HG03439 (cell line): ENCODE measurements around the gene RRAGA.
"Not testable (repeated sequence)": the region's sequence is repeated elsewhere in the genome, so short reads cannot be mapped to it uniquely, and the experiment has no call there.

Experiments used
- ATAC-seq: cut with Tn5 transposase; IDR thresholded peaks from one replicate; pipeline ENCODE4 v1.9.1; 2021; ENCODE audit warnings: mild to moderate bottlenecking, moderate library complexity; ENCODE audit not compliant: unreplicated experiment

The RRAGA gene

GRCh38 chr9:19048966-19049916, at the start of gene RRAGA:
Gene RRAGA, plus strand, starts transcription at chr9:19049427. Its CDS starts 233 bp downstream, at chr9:19049660.
- peak; percentile 92 for ATAC-seq

- ATAC-seq = no peak
Observed at GRCh38 chr9:19000133-19000532, 49.1 kb upstream of the RRAGA start.

- ATAC-seq = no peak
Observed at GRCh38 chr9:19009391-19009965, 39.7 kb upstream of the RRAGA start.

- ATAC-seq = no peak
Observed at GRCh38 chr9:19018201-19018600, 31.0 kb upstream of the RRAGA start.

GRCh38 chr9:19020886-19021455, 28.3 kb upstream of the RRAGA start:
- no peak for ATAC-seq

GRCh38 chr9:19021649-19022048, 27.6 kb upstream of the RRAGA start:
- not testable (repeated sequence) for ATAC-seq

- ATAC-seq = no peak
Observed at GRCh38 chr9:19022206-19022605, 27.0 kb upstream of the RRAGA start.

- no peak for ATAC-seq
Observed at GRCh38 chr9:19023078-19023477, 26.1 kb upstream of the RRAGA start.

GRCh38 chr9:19026375-19026774, 22.9 kb upstream of the RRAGA start:
- ATAC-seq = no peak

- no peak for ATAC-seq
Observed at GRCh38 chr9:19027825-19028224, 21.4 kb upstream of the RRAGA start.

GRCh38 chr9:19028835-19029451, 20.3 kb upstream of the RRAGA start:
- no peak for ATAC-seq

- ATAC-seq = no peak
Observed at GRCh38 chr9:19030899-19031298, 18.3 kb upstream of the RRAGA start.

GRCh38 chr9:19032406-19032805, 16.8 kb upstream of the RRAGA start:
- ATAC-seq = no peak

- ATAC-seq = no peak
Observed at GRCh38 chr9:19033015-19033414, 16.2 kb upstream of the RRAGA start, which contains the start of gene SAXO1. Gene SAXO1, minus strand, starts transcription at chr9:19033209. Its CDS starts 301 bp downstream, at chr9:19032908.

GRCh38 chr9:19036611-19037010, 12.6 kb upstream of the RRAGA start:
- no peak for ATAC-seq

- no peak for ATAC-seq
Observed at GRCh38 chr9:19049917-19050636, 850 bp downstream of the RRAGA start.

- ATAC-seq = no peak
Observed at GRCh38 chr9:19050637-19051591, 1.7 kb downstream of the RRAGA start.

GRCh38 chr9:19057033-19057432, 7.8 kb downstream of the RRAGA start:
- ATAC-seq = no peak

GRCh38 chr9:19074229-19074628, 25.0 kb downstream of the RRAGA start:
- ATAC-seq = no peak

- ATAC-seq = no peak
Observed at GRCh38 chr9:19074836-19075235, 25.6 kb downstream of the RRAGA start.
